Measurements from ENCODE around the gene B4GALT3.

DNA sequence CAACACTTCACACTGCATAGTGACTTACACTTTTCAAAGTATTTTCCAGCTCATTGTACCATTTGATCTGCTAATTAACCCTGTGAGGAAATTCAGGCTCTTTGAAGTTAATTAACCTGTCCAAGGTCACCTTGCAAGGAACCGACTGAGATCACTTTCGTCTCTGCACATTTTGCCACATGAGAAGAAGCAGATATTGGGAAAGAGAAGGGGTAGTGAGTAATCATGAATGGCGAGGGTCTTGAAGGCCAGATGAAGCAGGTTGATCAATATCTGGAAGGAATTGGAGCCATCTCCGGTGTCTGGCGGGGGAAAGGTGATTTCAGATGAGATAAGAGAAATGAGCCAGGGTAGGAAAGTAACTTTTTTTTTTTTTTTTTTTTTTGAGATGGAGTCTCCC lies 42.7 kb upstream of the B4GALT3 start:
- TF ChIP-seq, protein P1, sequence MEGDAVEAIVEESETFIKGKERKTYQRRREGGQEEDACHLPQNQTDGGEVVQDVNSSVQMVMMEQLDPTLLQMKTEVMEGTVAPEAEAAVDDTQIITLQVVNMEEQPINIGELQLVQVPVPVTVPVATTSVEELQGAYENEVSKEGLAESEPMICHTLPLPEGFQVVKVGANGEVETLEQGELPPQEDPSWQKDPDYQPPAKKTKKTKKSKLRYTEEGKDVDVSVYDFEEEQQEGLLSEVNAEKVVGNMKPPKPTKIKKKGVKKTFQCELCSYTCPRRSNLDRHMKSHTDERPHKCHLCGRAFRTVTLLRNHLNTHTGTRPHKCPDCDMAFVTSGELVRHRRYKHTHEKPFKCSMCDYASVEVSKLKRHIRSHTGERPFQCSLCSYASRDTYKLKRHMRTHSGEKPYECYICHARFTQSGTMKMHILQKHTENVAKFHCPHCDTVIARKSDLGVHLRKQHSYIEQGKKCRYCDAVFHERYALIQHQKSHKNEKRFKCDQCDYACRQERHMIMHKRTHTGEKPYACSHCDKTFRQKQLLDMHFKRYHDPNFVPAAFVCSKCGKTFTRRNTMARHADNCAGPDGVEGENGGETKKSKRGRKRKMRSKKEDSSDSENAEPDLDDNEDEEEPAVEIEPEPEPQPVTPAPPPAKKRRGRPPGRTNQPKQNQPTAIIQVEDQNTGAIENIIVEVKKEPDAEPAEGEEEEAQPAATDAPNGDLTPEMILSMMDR (IDR thresholded peaks at IDR 0.05): no peak
- no peak for TF ChIP-seq POLR2A (IDR thresholded peaks at IDR 0.05)
